Dendritic cell treated with granulocyte-macrophage colony-stimulating factor and Interleukin-4, amounts not matched to agents 40 ng/mL and 50 ng/mL, for 4 days (primary cell): ENCODE measurements around the gene XPNPEP1.

Experiments used
- H3K27ac Mint-ChIP-seq: one replicate; pipeline ENCODE4 v1.8.0; 2022; ENCODE audit warnings: mild to moderate bottlenecking, mixed read lengths
- H3K27me3 Mint-ChIP-seq: one replicate; pipeline ENCODE4 v1.8.0; 2022; ENCODE audit warnings: mild to moderate bottlenecking, mixed read lengths
- H3K36me3 Mint-ChIP-seq: one replicate; pipeline ENCODE4 v1.8.0; 2022; ENCODE audit warnings: low read depth, mixed read lengths
- H3K4me1 Mint-ChIP-seq: one replicate; pipeline ENCODE4 v1.8.0; 2022; ENCODE audit warnings: low read depth, mixed read lengths
- H3K4me3 Mint-ChIP-seq: one replicate; pipeline ENCODE4 v1.8.0; 2022; ENCODE audit warnings: mild to moderate bottlenecking, moderate library complexity, mixed read lengths
- H3K9me3 Mint-ChIP-seq: one replicate; pipeline ENCODE4 v1.8.0; 2022; ENCODE audit warnings: mixed read lengths
- intact Hi-C: fragments of 100-400 bp; cut with micrococcal nuclease; formaldehyde crosslinking; loops from one replicate; pipeline ENCODE4 v1.15.0; 2022

XPNPEP1 gene

GRCh38 chr10:109899356-109900331 lies 23.7 kb downstream of the XPNPEP1 start:
- intact Hi-C loops = no loop called here
- Mint-ChIP-seq H3K4me3 (no peak overlapping the region), H3K36me3 (peaks cover 88% of the 10 kb centered on the region), H3K27ac (peak overlapping the region; percentile 10), H3K27me3 (no peaks in the 10 kb centered on the region), H3K9me3 (no peaks in the 10 kb centered on the region), H3K4me1 (peaks cover 62% of the 10 kb centered on the region)

- intact Hi-C loops = no loop called here
- peaks cover 80% of the 10 kb centered on the region for H3K36me3 Mint-ChIP-seq
- H3K4me1 Mint-ChIP-seq = peaks cover 56% of the 10 kb centered on the region
- no peaks in the 10 kb centered on the region for H3K27me3 Mint-ChIP-seq
- H3K27ac Mint-ChIP-seq = no peak overlapping the region
- no peaks in the 10 kb centered on the region for H3K9me3 Mint-ChIP-seq
- no peak overlapping the region for H3K4me3 Mint-ChIP-seq
Observed at GRCh38 chr10:109898666-109899355, 24.5 kb downstream of the XPNPEP1 start.

DNA sequence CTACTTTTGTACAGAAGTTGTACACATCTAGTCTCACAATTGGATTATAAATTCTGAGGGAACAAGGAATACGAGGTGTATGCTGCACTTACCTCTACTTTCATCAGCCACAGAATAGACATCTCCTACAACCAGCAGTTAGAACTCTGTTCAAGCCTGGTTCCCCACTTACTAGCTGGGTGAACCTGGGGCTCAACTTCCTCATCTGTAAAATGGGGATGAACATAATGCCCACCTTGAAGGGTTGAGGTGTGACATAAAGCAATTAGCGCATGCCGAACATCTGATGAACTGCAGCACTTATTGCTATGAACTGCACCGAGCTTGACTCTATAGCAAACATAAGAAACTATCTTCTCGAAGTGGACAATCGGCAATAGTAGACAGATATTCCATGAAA lies 25.3 kb downstream of the XPNPEP1 start:
- Mint-ChIP-seq H3K36me3 (peaks cover 77% of the 10 kb centered on the region), H3K4me1 (peaks cover 55% of the 10 kb centered on the region)
- intact Hi-C loops = no loop called here

DNA sequence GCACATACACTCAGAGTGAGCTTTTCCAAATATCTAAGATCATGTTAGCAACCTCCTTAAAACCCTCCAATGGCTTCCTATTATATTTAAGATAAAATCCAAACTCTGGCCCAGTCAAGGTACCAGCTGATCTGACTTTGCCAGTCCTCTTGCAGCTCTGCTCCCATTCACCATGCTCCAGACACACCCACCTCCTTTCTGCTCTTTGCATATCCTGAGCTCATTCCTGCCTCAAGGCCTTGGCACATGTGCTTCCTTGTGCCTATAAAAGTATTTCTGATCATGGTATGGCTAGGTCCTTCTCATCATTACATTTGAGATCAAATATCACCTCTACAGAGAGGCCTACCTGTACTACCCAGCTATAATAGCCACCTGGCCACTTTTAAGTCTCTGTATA lies 27.5 kb downstream of the XPNPEP1 start:
- peaks cover 81% of the 10 kb centered on the region for H3K36me3 Mint-ChIP-seq
- H3K4me3 Mint-ChIP-seq = no peak overlapping the region
- H3K9me3 Mint-ChIP-seq = no peaks in the 10 kb centered on the region
- H3K27ac Mint-ChIP-seq = no peak overlapping the region
- H3K27me3 Mint-ChIP-seq = no peaks in the 10 kb centered on the region
- H3K4me1 Mint-ChIP-seq = peaks cover 46% of the 10 kb centered on the region
- intact Hi-C loops = no loop called here

More for the DNA sequence above, 25.3 kb downstream of the XPNPEP1 start:
- Mint-ChIP-seq H3K27me3 (no peaks in the 10 kb centered on the region), H3K4me3 (no peak overlapping the region), H3K27ac (no peak overlapping the region), H3K9me3 (no peaks in the 10 kb centered on the region)

DNA sequence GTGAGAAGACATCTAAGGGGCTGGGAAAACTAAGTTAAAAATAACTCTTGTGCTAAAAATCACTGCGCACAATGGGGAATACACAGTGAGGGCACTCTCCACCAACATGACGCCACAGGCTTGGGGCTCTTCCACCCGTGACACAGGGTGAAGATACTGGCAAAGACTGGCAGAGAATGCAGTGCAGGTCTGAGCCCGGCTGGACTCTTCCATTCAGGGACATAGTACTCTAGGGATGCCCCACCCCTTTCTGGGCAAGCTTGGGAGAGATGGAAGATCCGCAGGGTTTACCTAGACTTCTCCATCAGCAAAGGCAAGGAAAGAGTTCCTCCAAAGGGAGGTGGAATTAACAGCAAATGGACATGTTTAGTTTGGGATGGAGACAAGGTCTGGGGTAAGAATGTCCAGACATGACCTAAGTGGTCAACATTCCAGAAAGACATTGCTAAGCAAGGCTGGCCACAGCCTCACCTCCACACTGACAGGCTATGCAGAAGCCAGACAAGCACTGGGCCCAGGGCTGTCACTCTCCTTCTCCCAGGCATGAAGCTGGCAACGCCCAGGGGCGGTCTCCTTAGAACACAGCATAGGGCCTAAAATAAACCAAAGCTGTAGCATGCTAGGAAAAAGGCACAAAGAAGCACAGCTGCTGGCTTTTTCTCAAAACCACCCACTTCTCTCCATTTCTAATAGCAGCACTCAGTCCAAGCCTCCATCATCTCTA lies 28.1 kb downstream of the XPNPEP1 start:
- Mint-ChIP-seq H3K4me3 (no peak overlapping the region), H3K27ac (no peak overlapping the region), H3K4me1 (peaks cover 40% of the 10 kb centered on the region), H3K9me3 (no peaks in the 10 kb centered on the region), H3K27me3 (no peaks in the 10 kb centered on the region), H3K36me3 (peaks cover 81% of the 10 kb centered on the region)
- intact Hi-C loops = no loop called here

DNA sequence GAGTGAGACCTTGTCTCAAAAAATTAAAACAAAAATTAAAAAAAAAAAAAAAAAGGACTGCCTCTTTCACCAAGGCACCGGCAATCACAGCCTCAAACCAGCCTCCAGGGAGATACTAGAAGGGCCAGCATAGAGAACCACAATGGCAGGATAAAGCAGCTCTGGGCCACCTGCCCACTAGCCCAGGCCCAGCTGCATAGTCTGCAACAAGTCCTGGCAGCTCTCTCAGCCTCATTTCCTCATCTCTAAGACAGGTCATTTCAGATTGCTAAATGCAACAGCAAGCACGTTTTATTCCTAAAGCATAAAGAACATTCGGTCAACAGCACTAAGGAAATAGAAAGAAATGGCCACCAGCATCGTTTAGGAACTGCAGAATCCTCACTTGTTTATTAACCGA lies 28.8 kb downstream of the XPNPEP1 start:
- no peak overlapping the region for H3K4me3 Mint-ChIP-seq
- intact Hi-C loops = no loop called here
- no peaks in the 10 kb centered on the region for H3K9me3 Mint-ChIP-seq
- H3K36me3 Mint-ChIP-seq = peaks cover 84% of the 10 kb centered on the region
- peaks cover 33% of the 10 kb centered on the region for H3K4me1 Mint-ChIP-seq
- no peak overlapping the region for H3K27ac Mint-ChIP-seq
- H3K27me3 Mint-ChIP-seq = no peaks in the 10 kb centered on the region

DNA sequence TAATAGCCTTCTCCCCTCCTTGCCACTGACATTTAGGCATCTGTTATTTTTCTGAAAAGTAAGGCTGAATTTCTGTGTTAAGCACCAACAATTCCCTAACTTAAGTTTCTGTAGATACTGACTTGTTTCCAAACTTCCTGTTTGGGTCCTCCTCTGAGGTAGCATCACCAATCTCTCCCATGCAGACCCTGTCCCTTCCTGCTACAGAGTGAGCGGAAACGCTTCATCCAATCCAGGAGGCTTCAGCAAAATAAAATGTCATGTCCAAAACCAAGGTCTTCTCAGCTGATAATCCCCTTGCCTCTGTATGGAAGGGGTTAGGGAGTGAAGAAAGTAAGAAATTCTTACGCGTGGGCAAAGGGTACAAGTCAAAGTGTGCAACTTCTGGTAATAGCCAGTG lies 29.9 kb downstream of the XPNPEP1 start:
- Mint-ChIP-seq H3K4me1 (peaks cover 29% of the 10 kb centered on the region), H3K9me3 (no peaks in the 10 kb centered on the region), H3K36me3 (peaks cover 84% of the 10 kb centered on the region), H3K27ac (no peak overlapping the region), H3K27me3 (no peaks in the 10 kb centered on the region), H3K4me3 (no peak overlapping the region)
- intact Hi-C loops = no loop called here

- peaks cover 29% of the 10 kb centered on the region for H3K4me1 Mint-ChIP-seq
Observed at GRCh38 chr10:109892931-109893330, 30.4 kb downstream of the XPNPEP1 start.

GRCh38 chr10:109892117-109892516 lies 31.2 kb downstream of the XPNPEP1 start:
- no peaks in the 10 kb centered on the region for H3K27me3 Mint-ChIP-seq
- peaks cover 32% of the 10 kb centered on the region for H3K4me1 Mint-ChIP-seq
- no peak overlapping the region for H3K27ac Mint-ChIP-seq
- H3K9me3 Mint-ChIP-seq = no peaks in the 10 kb centered on the region
- H3K4me3 Mint-ChIP-seq = no peak overlapping the region
- intact Hi-C loops = no loop called here
- H3K36me3 Mint-ChIP-seq = peaks cover 84% of the 10 kb centered on the region

More at GRCh38 chr10:109892931-109893330, 30.4 kb downstream of the XPNPEP1 start:
- no peaks in the 10 kb centered on the region for H3K27me3 Mint-ChIP-seq
- H3K9me3 Mint-ChIP-seq = no peaks in the 10 kb centered on the region
- no peak overlapping the region for H3K4me3 Mint-ChIP-seq
- peaks cover 84% of the 10 kb centered on the region for H3K36me3 Mint-ChIP-seq
- H3K27ac Mint-ChIP-seq = no peak overlapping the region
- intact Hi-C loops = no loop called here

DNA sequence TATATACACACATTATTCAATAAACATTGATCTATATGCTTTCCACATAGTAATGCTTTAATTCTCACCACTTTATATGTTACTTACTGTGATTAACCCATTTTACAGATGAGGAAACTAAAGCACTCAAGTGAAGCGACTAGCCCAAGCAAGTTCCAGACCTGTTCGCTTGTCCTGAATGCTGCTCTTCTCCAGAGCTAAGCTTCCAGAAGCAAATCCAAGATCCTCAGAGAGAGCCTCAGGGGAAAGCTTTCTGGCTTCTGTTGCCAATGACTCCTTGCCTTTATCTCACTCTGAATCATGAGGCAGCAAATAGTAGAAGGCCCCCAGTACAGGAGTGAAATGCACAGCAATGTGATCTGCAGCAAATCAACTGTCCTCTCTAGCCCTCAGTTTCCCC lies 32.2 kb downstream of the XPNPEP1 start:
- H3K4me3 Mint-ChIP-seq = no peak overlapping the region
- peaks cover 35% of the 10 kb centered on the region for H3K4me1 Mint-ChIP-seq
- no peaks in the 10 kb centered on the region for H3K27me3 Mint-ChIP-seq
- H3K36me3 Mint-ChIP-seq = peaks cover 86% of the 10 kb centered on the region
- H3K9me3 Mint-ChIP-seq = no peaks in the 10 kb centered on the region
- intact Hi-C loops = no loop called here
- no peak overlapping the region for H3K27ac Mint-ChIP-seq

- peaks cover 32% of the 10 kb centered on the region for H3K4me1 Mint-ChIP-seq
- H3K27ac Mint-ChIP-seq = no peak overlapping the region
- no peaks in the 10 kb centered on the region for H3K9me3 Mint-ChIP-seq
- intact Hi-C loops = loop anchor here (5.0 to 10.0 kb wide), 4 partner anchors 125 to 387 kb away; no protein-coding TSS in a partner anchor
- H3K4me3 Mint-ChIP-seq = no peak overlapping the region
- H3K27me3 Mint-ChIP-seq = no peaks in the 10 kb centered on the region
- peaks cover 88% of the 10 kb centered on the region for H3K36me3 Mint-ChIP-seq
Observed at GRCh38 chr10:109889867-109890266, 33.4 kb downstream of the XPNPEP1 start.

DNA sequence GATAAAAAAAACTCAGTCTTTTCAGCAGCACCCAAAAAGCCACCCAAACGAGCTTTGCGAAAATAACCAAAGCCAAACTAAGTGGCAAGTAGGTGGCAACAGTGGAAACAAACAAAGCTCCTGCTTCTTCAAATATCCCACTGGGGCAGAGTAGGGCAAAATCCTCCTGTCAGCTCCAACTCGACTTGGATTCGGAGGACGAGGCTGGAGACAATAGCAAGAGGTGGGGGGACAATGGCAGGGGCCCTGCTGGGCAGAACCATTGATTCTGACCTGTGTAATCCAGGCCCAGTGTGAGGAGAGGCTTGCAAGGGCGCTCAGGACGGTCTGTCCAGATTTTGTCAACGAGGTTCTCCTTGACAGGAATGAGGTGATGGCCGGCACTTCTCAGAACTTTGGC lies 35.5 kb downstream of the XPNPEP1 start:
- Mint-ChIP-seq H3K27me3 (no peaks in the 10 kb centered on the region), H3K4me1 (peaks cover 29% of the 10 kb centered on the region), H3K9me3 (no peaks in the 10 kb centered on the region), H3K36me3 (peaks cover 100% of the 10 kb centered on the region), H3K27ac (no peak overlapping the region), H3K4me3 (no peak overlapping the region)
- intact Hi-C loops = loop anchor here (5.0 to 10.0 kb wide), 4 partner anchors 127 to 390 kb away; no protein-coding TSS in a partner anchor

DNA sequence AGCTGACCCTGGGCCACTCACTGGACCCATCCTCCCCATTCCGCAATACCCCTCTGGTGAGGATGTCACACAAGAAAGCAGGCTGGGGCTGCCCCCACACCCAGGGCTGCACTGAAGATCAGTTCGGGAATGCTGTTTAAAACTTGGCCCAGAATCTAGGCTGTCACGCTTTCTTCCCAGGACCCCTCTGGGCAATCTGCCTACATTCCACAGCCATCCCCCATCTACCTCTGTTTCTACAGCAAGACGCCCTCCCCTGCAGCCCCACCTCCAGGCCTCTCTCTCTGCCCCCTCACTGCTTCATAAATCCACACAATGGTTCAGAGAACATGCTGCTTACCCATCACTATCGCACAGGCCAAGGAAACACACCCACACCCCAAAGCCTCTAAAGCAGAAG lies 36.1 kb downstream of the XPNPEP1 start:
- Mint-ChIP-seq H3K27ac (peak overlapping the region; percentile 2), H3K27me3 (no peaks in the 10 kb centered on the region), H3K9me3 (no peaks in the 10 kb centered on the region), H3K4me1 (peaks cover 27% of the 10 kb centered on the region), H3K36me3 (peaks cover 100% of the 10 kb centered on the region), H3K4me3 (no peak overlapping the region)
- intact Hi-C loops = loop anchor here (5.0 to 10.0 kb wide), 4 partner anchors 128 to 390 kb away; no protein-coding TSS in a partner anchor
